Measurements from ENCODE around the gene RUNX1.

The RUNX1 gene

GRCh38 chr21:34800797-34801518, 248.1 kb downstream of the RUNX1 start:
- Histone ChIP-seq H3K9me3 (no peaks in the 10 kb centered on the region), H3K4me3 (no peak overlapping the region), H3K27me3 (no peaks in the 10 kb centered on the region), H3K4me2 (no peak overlapping the region), H4K20me1 (peaks cover 100% of the 10 kb centered on the region), H3K36me3 (peaks cover 97% of the 10 kb centered on the region), H3K9ac (no peak overlapping the region), H3K27ac (no peak overlapping the region), H3K4me1 (peaks cover 18% of the 10 kb centered on the region)
- TF ChIP-seq Cebpa-rat (IDR thresholded peaks at IDR 0.05) = no peak

GRCh38 chr21:34799092-34799491, 250.0 kb downstream of the RUNX1 start:
- no peak overlapping the region for H3K27ac ChIP-seq
- H3K9ac ChIP-seq = no peak overlapping the region
- peaks cover 2% of the 10 kb centered on the region; the same call in 1 of the 2 replicates for H3K4me1 ChIP-seq
- H3K9me3 ChIP-seq = no peaks in the 10 kb centered on the region
- H3K4me3 ChIP-seq = no peak overlapping the region
- H3K27me3 ChIP-seq = no peaks in the 10 kb centered on the region
- H3K4me2 ChIP-seq = no peak overlapping the region
- peaks cover 100% of the 10 kb centered on the region for H4K20me1 ChIP-seq
- H3K36me3 ChIP-seq = peaks cover 100% of the 10 kb centered on the region
- no peak for TF ChIP-seq Cebpa-rat (IDR thresholded peaks at IDR 0.05)

GRCh38 chr21:34797921-34798535, 251.1 kb downstream of the RUNX1 start:
- Histone ChIP-seq H3K27me3 (no peaks in the 10 kb centered on the region), H3K4me3 (no peak overlapping the region), H3K4me2 (no peak overlapping the region), H4K20me1 (peaks cover 100% of the 10 kb centered on the region), H3K36me3 (peaks cover 99% of the 10 kb centered on the region), H3K9me3 (no peaks in the 10 kb centered on the region), H3K9ac (no peak overlapping the region), H3K27ac (no peak overlapping the region), H3K4me1 (no peaks in the 10 kb centered on the region)
- TF ChIP-seq Cebpa-rat (IDR thresholded peaks at IDR 0.05) = no peak

GRCh38 chr21:34797201-34797525, 251.9 kb downstream of the RUNX1 start:
- Histone ChIP-seq H3K4me3 (no peak overlapping the region), H3K9me3 (no peaks in the 10 kb centered on the region), H3K9ac (no peak overlapping the region), H3K27ac (no peak overlapping the region), H3K27me3 (no peaks in the 10 kb centered on the region), H3K36me3 (peaks cover 99% of the 10 kb centered on the region), H3K4me2 (no peak overlapping the region), H4K20me1 (peaks cover 100% of the 10 kb centered on the region), H3K4me1 (no peaks in the 10 kb centered on the region)
- no peak for TF ChIP-seq Cebpa-rat (IDR thresholded peaks at IDR 0.05)

- Histone ChIP-seq H3K4me3 (no peak overlapping the region), H3K9me3 (no peaks in the 10 kb centered on the region), H3K9ac (no peak overlapping the region), H3K36me3 (peaks cover 99% of the 10 kb centered on the region), H3K27ac (no peak overlapping the region), H4K20me1 (peaks cover 100% of the 10 kb centered on the region), H3K4me2 (no peak overlapping the region), H3K27me3 (no peaks in the 10 kb centered on the region), H3K4me1 (no peaks in the 10 kb centered on the region)
- no peak for TF ChIP-seq Cebpa-rat (IDR thresholded peaks at IDR 0.05)
These were observed 252.4 kb downstream of the RUNX1 start for GRCh38 chr21:34796518-34797200.

- H3K4me2 ChIP-seq = no peak overlapping the region
- H3K9me3 ChIP-seq = no peaks in the 10 kb centered on the region
- H4K20me1 ChIP-seq = peaks cover 100% of the 10 kb centered on the region
- peaks cover 97% of the 10 kb centered on the region for H3K36me3 ChIP-seq
- no peak overlapping the region for H3K27ac ChIP-seq
- no peak overlapping the region for H3K4me3 ChIP-seq
- H3K27me3 ChIP-seq = no peaks in the 10 kb centered on the region
- TF ChIP-seq Cebpa-rat (IDR thresholded peaks at IDR 0.05) = no peak
- no peaks in the 10 kb centered on the region for H3K4me1 ChIP-seq
- H3K9ac ChIP-seq = no peak overlapping the region
These were observed 253.4 kb downstream of the RUNX1 start for GRCh38 chr21:34795548-34796180.

- peaks cover 97% of the 10 kb centered on the region for H3K36me3 ChIP-seq
- no peak overlapping the region for H3K27ac ChIP-seq
- H3K9ac ChIP-seq = no peak overlapping the region
- H3K27me3 ChIP-seq = no peaks in the 10 kb centered on the region
- peaks cover 100% of the 10 kb centered on the region for H4K20me1 ChIP-seq
- H3K9me3 ChIP-seq = no peaks in the 10 kb centered on the region
- no peak for TF ChIP-seq Cebpa-rat (IDR thresholded peaks at IDR 0.05)
- H3K4me1 ChIP-seq = no peaks in the 10 kb centered on the region
- no peak overlapping the region for H3K4me3 ChIP-seq
- no peak overlapping the region for H3K4me2 ChIP-seq
These were observed 253.9 kb downstream of the RUNX1 start for GRCh38 chr21:34795175-34795547.

GRCh38 chr21:34794686-34795085, 254.4 kb downstream of the RUNX1 start:
- no peaks in the 10 kb centered on the region for H3K4me1 ChIP-seq

GRCh38 chr21:34793471-34793870, 255.6 kb downstream of the RUNX1 start:
- Histone ChIP-seq H3K4me2 (no peak overlapping the region), H3K36me3 (peaks cover 94% of the 10 kb centered on the region), H3K27ac (no peak overlapping the region), H3K4me1 (no peaks in the 10 kb centered on the region), H3K9ac (no peak overlapping the region), H3K27me3 (no peaks in the 10 kb centered on the region), H3K4me3 (no peak overlapping the region), H4K20me1 (peaks cover 99% of the 10 kb centered on the region), H3K9me3 (no peaks in the 10 kb centered on the region)
- TF ChIP-seq Cebpa-rat (IDR thresholded peaks at IDR 0.05) = no peak

More at GRCh38 chr21:34794686-34795085, 254.4 kb downstream of the RUNX1 start:
- H3K4me2 ChIP-seq = no peak overlapping the region
- no peaks in the 10 kb centered on the region for H3K9me3 ChIP-seq
- no peak overlapping the region for H3K9ac ChIP-seq
- H4K20me1 ChIP-seq = peaks cover 99% of the 10 kb centered on the region
- no peak overlapping the region for H3K4me3 ChIP-seq
- H3K36me3 ChIP-seq = peaks cover 97% of the 10 kb centered on the region
- no peaks in the 10 kb centered on the region for H3K27me3 ChIP-seq
- no peak for TF ChIP-seq Cebpa-rat (IDR thresholded peaks at IDR 0.05)
- no peak overlapping the region for H3K27ac ChIP-seq

All from BLaER1 (cell line).